ENCODE results near the gene CDCA8. TPM values are rescaled to one million over a fixed set of nuclear protein-coding genes. Genes with fewer than 3 reads are reported as not detected.
"Not testable (repeated sequence)": the region's sequence is repeated elsewhere in the genome, so short reads cannot be mapped to it uniquely, and the experiment has no call there.

Gene CDCA8
- total and polyA plus RNA-seq, 11 donors, result 0.12 to 5.0 (median 0.40) TPM; not detected in 1

DNA sequence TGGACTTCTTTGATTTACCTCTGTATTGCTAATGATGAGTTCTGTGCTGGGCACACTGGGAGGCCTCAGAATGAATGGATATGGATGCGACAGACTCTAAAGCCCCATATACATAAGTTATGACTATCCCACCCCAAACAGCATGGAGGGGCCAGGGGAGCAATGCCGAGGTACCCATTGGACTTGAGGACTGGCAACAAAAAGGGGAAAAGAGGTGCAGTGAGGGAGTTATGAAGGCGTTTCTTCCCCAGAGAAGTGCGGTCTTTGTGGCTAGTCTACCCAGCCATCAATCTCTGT lies 15.2 kb upstream of the CDCA8 start:
- no peak for TF ChIP-seq POLR2A (IDR thresholded peaks at IDR 0.05)
- TF ChIP-seq, protein P1, sequence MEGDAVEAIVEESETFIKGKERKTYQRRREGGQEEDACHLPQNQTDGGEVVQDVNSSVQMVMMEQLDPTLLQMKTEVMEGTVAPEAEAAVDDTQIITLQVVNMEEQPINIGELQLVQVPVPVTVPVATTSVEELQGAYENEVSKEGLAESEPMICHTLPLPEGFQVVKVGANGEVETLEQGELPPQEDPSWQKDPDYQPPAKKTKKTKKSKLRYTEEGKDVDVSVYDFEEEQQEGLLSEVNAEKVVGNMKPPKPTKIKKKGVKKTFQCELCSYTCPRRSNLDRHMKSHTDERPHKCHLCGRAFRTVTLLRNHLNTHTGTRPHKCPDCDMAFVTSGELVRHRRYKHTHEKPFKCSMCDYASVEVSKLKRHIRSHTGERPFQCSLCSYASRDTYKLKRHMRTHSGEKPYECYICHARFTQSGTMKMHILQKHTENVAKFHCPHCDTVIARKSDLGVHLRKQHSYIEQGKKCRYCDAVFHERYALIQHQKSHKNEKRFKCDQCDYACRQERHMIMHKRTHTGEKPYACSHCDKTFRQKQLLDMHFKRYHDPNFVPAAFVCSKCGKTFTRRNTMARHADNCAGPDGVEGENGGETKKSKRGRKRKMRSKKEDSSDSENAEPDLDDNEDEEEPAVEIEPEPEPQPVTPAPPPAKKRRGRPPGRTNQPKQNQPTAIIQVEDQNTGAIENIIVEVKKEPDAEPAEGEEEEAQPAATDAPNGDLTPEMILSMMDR (IDR thresholded peaks at IDR 0.05), result no peak
- ATAC-seq, result no peak
- Histone ChIP-seq H3K36me3 (peaks cover 0 to 17% (median 3%) of the 10 kb centered on the region in 9 donors), H3K4me3 (no peak overlapping the region), H3K4me1 (peaks cover 0 to 4% (median 0%) of the 10 kb centered on the region in 12 donors), H3K27me3 (peaks cover 0 to 10% (median 2%) of the 10 kb centered on the region in 9 donors), H3K27ac (no peak overlapping the region), H3K9me3 (no peaks in the 10 kb centered on the region)
- DNase-seq, result no peak
- WGBS, 4 donors, result 58 to 65% (median 62%) methylated on average over 4 of the region's 4 CpGs
- intact Hi-C loops (cut with DNase I), result loop anchor here in 1 of 10 donors (2.0 kb wide), 1 partner anchor 72 kb away; no protein-coding TSS in a partner anchor

DNA sequence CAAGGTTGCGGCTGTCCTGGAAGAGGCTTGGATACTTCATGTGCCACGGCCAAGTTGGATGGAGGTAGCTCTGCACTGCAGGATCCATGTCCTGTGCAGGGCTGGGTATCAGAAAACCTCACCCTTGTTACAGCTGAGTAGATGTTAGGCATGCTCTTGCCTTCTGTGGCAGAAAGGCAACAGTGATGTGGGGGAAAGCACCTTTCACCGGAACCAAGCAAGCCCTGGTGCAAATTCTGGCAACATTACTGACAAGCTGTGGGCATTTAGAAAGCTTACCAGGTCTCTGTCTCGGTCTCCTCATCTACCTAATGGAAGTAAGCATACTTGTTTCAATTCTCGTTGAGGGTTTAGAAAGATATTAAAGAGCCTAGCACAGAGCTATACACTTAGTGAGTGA lies 14.5 kb upstream of the CDCA8 start:
- Histone ChIP-seq H3K27me3 (peaks cover 0 to 10% (median 2%) of the 10 kb centered on the region in 9 donors), H3K4me1 (peaks cover 0 to 4% (median 0%) of the 10 kb centered on the region in 12 donors), H3K36me3 (peaks cover 0 to 23% (median 6%) of the 10 kb centered on the region in 9 donors), H3K9me3 (no peaks in the 10 kb centered on the region), H3K4me3 (no peak overlapping the region), H3K27ac (no peak overlapping the region)
- intact Hi-C loops (cut with DNase I), result loop anchor here in 1 of 10 donors (2.0 kb wide), 1 partner anchor 73 kb away; no protein-coding TSS in a partner anchor
- no peak for DNase-seq
- WGBS, 4 donors, result 85 to 90% (median 87%) methylated on average over 4 to 5 of the region's 5 CpGs
- TF ChIP-seq, protein P1 (IDR thresholded peaks at IDR 0.05), result no peak
- TF ChIP-seq POLR2A (IDR thresholded peaks at IDR 0.05), result no peak
- no peak for ATAC-seq

DNA sequence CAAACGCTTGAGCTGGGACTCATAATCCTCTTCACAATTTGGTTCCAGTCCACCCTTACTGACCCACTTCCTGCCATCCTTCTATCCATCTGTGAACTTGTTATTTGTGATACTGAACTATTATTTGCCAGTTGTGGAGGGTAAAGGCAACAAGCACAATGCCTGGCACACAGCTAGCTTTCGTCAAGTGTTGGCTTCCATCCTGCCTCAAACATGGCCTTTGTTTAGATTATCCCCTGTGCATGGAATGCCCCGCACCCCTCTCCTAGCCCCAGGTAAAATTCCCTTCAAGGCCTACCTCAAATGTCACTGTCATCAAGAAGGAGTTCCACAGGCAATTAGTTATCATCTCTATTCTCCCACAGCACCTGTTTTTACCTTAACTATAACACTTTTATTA lies 11.4 kb upstream of the CDCA8 start:
- Histone ChIP-seq H3K9me3 (no peaks in the 10 kb centered on the region), H3K4me1 (peaks cover 0 to 3% (median 0%) of the 10 kb centered on the region in 12 donors), H3K4me3 (no peak overlapping the region), H3K27ac (no peak overlapping the region), H3K36me3 (peaks cover 0 to 53% (median 36%) of the 10 kb centered on the region in 9 donors), H3K27me3 (no peaks in the 10 kb centered on the region)
- no peak for DNase-seq
- intact Hi-C loops (cut with DNase I), result loop anchor here in 7 of 10 donors (2.0 to 5.0 kb wide), 6 partner anchors 76 to 229 kb away; partner anchors contain the start of gene GNL2 (in 2 of the 7)
- TF ChIP-seq, protein P1 (IDR thresholded peaks at IDR 0.05), result no peak
- TF ChIP-seq POLR2A (IDR thresholded peaks at IDR 0.05), result no peak
- ATAC-seq, result no peak
- 86 to 94% (median 87%) methylated on average over 3 of the region's 3 CpGs for WGBS, 4 donors

DNA sequence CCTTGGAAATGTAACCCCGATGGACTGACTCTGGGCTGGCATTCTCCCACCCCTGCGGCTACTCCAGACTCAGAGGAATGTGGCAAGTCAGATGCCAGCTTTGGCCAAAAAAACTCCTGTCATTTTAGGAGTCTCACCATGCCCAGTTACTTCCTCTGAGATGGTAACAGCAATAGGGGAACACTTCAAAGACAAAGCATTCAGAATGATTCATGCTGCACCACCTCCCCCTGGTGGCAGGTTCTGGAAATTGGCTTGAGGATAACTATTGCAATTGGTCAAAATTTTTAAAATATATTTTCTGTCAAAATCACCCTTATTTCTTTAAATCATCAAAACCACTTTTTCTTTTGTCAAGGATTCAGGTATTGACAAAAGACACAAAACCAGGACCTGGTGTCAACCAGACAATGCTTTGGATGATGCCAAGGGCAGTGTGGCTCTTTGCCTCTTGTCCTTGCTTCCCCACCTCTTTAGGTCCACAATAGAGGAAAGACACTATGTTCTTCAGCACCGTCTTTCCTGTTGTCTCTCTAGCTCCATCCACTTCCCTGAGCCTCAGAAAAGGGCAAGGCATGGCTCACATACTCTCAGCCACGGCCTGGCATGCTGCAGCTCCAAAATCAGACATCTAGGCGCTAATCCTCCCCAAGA lies 9.9 kb upstream of the CDCA8 start:
- ATAC-seq (peak; percentile 58 to 78 (median 67)), DNase-seq (peak in 4 of 5 donors; percentile 47 to 69 (median 56))
- Histone ChIP-seq H3K36me3 (peaks cover 0 to 66% (median 51%) of the 10 kb centered on the region in 9 donors), H3K4me1 (peaks cover 0 to 3% (median 0%) of the 10 kb centered on the region in 12 donors), H3K27ac (no peak overlapping the region), H3K4me3 (no peak overlapping the region), H3K27me3 (no peaks in the 10 kb centered on the region), H3K9me3 (no peaks in the 10 kb centered on the region)
- no peak for TF ChIP-seq POLR2A (IDR thresholded peaks at IDR 0.05)
- TF ChIP-seq, protein P1 (IDR thresholded peaks at IDR 0.05), result peak; percentile 78 to 96 (median 84)
- WGBS, 4 donors, result 67 to 79% (median 74%) methylated on average over 5 of the region's 5 CpGs
- intact Hi-C loops (cut with DNase I), result loop anchor here (1.0 to 5.0 kb wide), 9 partner anchors 79 to 230 kb away; partner anchors contain the start of gene GNL2 (in 2 of the 10)

DNA sequence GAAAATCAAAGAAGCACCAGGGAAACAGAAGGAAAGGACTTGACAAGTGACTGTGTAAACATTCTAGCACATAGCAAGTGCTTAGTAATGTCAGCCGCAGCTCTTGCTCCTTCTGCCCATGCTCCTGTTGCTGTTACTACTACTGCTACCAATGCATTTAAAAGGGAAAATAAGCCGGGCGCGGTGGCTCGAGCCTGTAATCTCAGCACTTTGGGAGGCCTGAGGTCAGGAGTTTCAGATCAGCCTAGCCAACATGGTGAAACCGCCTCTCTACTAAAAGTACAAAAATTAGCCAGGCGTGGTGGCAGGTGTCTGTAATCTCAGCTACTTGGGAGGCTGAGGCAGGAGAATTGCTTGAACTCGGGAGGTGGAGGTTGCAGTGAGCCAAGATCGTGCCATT lies 8.1 kb upstream of the CDCA8 start:
- not testable (repeated sequence) for H3K4me3 ChIP-seq, H3K27ac ChIP-seq, H3K27me3 ChIP-seq, ATAC-seq, H3K9me3 ChIP-seq
- peak in 1 of 5 donors; percentile 28 for DNase-seq
- 92 to 96% (median 93%) methylated on average over 9 of the region's 9 CpGs for WGBS, 4 donors
- Histone ChIP-seq H3K4me1 (peaks cover 0 to 13% (median 5%) of the 10 kb centered on the region in 12 donors), H3K36me3 (peaks cover 0 to 73% (median 57%) of the 10 kb centered on the region in 9 donors)
- intact Hi-C loops (cut with DNase I), result loop anchor here in 5 of 10 donors (5.0 kb wide), 4 partner anchors 82 to 232 kb away; partner anchors contain the start of gene GNL2 (in 2 of the 5)
